ENCODE measurements around the gene DPYD.

Gene DPYD

DNA sequence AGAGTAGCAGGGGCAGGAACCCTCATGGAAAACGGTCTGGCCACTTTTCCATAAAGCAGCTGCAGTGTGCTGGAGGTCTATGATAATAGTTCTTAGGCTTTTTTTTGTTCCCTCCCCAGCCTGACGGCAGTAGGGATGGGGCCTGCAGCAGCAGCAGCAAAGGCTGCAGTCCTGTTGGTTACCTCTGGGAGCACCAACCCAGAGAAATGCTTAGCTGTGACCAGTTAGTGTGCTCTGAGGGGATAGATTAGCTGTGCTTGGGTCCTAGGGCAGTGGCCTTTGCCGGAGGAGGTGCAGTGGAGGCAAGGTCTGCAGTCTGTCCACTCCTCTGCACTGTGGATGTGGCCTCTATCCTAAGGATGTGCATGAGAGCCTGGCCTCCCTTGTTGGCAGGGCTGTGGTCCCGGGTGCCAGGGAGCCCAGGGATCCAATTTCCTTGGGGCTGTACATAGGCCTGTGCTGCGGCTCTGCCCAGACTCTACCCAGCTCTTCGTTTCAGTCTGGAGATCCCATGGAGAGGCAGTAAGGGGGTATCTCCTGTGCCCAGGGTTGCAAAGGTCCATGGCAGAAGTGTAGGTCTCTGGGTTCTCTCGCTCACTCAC lies 876.6 kb downstream of the DPYD start:
- Histone ChIP-seq H4K8ac (ENCODE audit: low read depth, low read length) (no peak overlapping the region), H3K27ac (replicated peaks; ENCODE audit: low read length) (no peak overlapping the region), H3K18ac (ENCODE audit: low read length) (no peak overlapping the region), H3K27me3 (ENCODE audit: control insufficient read depth in 3 of 3, insufficient read depth in 3 of 3, low read depth in 1 of 3, low read length in 3 of 3) (no peaks in the 10 kb centered on the region), H2AK5ac (ENCODE audit: low read depth, low read length) (no peak overlapping the region), H2BK5ac (ENCODE audit: low read length) (no peak overlapping the region), H2BK12ac (ENCODE audit: low read length) (no peak overlapping the region), H2BK15ac (ENCODE audit: low read length) (no peak overlapping the region), H3K9ac (ENCODE audit: low read depth, low read length, poor library complexity) (no peak overlapping the region), H3K23ac (ENCODE audit: low read depth, low read length, poor library complexity) (no peak overlapping the region), H3K4ac (ENCODE audit: low read length) (no peak overlapping the region), H3K14ac (ENCODE audit: low read length) (no peak overlapping the region), H3K4me2 (ENCODE audit: insufficient read depth, low read length, poor library complexity, severe bottlenecking) (no peak overlapping the region), H3K79me1 (ENCODE audit: low read depth, low read length) (no peaks in the 10 kb centered on the region), H2BK120ac (ENCODE audit: low read depth, low read length) (no peak overlapping the region), H3K4me1 (ENCODE audit: control insufficient read depth in 2 of 2, insufficient read depth in 1 of 2, low read depth in 1 of 2, low read length in 2 of 2) (no peaks in the 10 kb centered on the region), H3K36me3 (replicated peaks in 1 of 2; ENCODE audit: control insufficient read depth in 2 of 2, insufficient read depth in 2 of 2, low read length in 2 of 2) (no peaks in the 10 kb centered on the region), H2AFZ (ENCODE audit: low read length) (no peak overlapping the region), H3K9me3 (replicated peaks in 1 of 2; ENCODE audit: control insufficient read depth in 2 of 2, insufficient read depth in 1 of 2, low read depth in 1 of 2, low read length in 2 of 2) (peaks cover 5% of the 10 kb centered on the region in 2 donors), H4K91ac (ENCODE audit: low read depth, low read length, poor library complexity) (no peak overlapping the region), H3K4me3 (ENCODE audit: low read length in 2 of 2) (no peak overlapping the region)
- WGBS, 2 donors (ENCODE audit: extremely low coverage in 2 of 2, insufficient read length in 2 of 2, insufficient replicate concordance in 1 of 2): no CpG with 5 or more reads among the region's 7 CpGs
- no peak for DNase-seq (ENCODE audit: low spot score)

DNA sequence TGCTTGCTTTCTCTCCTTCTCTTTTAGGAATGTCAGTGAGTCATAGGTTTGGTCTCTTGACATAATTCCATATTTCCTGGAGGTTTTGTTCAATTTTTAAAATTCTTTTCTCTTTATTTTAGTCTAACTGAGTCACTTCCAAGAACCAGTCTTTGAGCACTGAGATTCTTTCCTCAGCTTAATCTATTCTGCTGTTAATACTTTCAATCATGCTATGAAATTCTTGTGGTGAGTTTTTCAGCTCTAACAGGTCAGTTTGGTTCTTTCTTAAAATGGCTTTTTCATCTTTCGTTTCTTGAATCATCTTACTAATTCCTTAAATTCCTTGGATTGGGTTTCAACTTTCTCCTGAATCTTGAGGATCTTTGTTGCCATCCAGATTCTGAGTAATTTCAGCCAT lies 878.3 kb downstream of the DPYD start:
- H4K8ac ChIP-seq (ENCODE audit: low read depth, low read length): no peak overlapping the region

GRCh38 chr1:97041026-97041425 lies 879.8 kb downstream of the DPYD start:
- Histone ChIP-seq H3K79me1 (ENCODE audit: low read depth, low read length) (no peaks in the 10 kb centered on the region), H3K4me1 (ENCODE audit: control insufficient read depth in 2 of 2, insufficient read depth in 1 of 2, low read depth in 1 of 2, low read length in 2 of 2) (no peaks in the 10 kb centered on the region), H4K8ac (ENCODE audit: low read depth, low read length) (no peak overlapping the region), H2AFZ (ENCODE audit: low read length) (no peak overlapping the region), H3K9ac (ENCODE audit: low read depth, low read length, poor library complexity) (no peak overlapping the region), H3K14ac (ENCODE audit: low read length) (no peak overlapping the region), H2BK12ac (ENCODE audit: low read length) (no peak overlapping the region), H3K18ac (ENCODE audit: low read length) (no peak overlapping the region), H3K23ac (ENCODE audit: low read depth, low read length, poor library complexity) (no peak overlapping the region), H3K27me3 (ENCODE audit: control insufficient read depth in 3 of 3, insufficient read depth in 3 of 3, low read depth in 1 of 3, low read length in 3 of 3) (no peaks in the 10 kb centered on the region), H3K36me3 (replicated peaks in 1 of 2; ENCODE audit: control insufficient read depth in 2 of 2, insufficient read depth in 2 of 2, low read length in 2 of 2) (no peaks in the 10 kb centered on the region), H3K4me2 (ENCODE audit: insufficient read depth, low read length, poor library complexity, severe bottlenecking) (no peak overlapping the region), H3K27ac (replicated peaks; ENCODE audit: low read length) (no peak overlapping the region), H2BK15ac (ENCODE audit: low read length) (no peak overlapping the region), H3K4ac (ENCODE audit: low read length) (no peak overlapping the region), H2AK5ac (ENCODE audit: low read depth, low read length) (no peak overlapping the region), H3K9me3 (replicated peaks in 1 of 2; ENCODE audit: control insufficient read depth in 2 of 2, insufficient read depth in 1 of 2, low read depth in 1 of 2, low read length in 2 of 2) (peaks cover 5% of the 10 kb centered on the region in 2 donors), H2BK5ac (ENCODE audit: low read length) (no peak overlapping the region), H2BK120ac (ENCODE audit: low read depth, low read length) (no peak overlapping the region), H4K91ac (ENCODE audit: low read depth, low read length, poor library complexity) (no peak overlapping the region), H3K4me3 (ENCODE audit: low read length in 2 of 2) (no peak overlapping the region)
- WGBS, 2 donors (ENCODE audit: extremely low coverage in 2 of 2, insufficient read length in 2 of 2, insufficient replicate concordance in 1 of 2): no CpG with 5 or more reads among the region's 2 CpGs
- DNase-seq (ENCODE audit: low spot score): no peak

More for the DNA sequence above, 878.3 kb downstream of the DPYD start:
- peaks cover 5% of the 10 kb centered on the region in 2 donors for H3K9me3 ChIP-seq (replicated peaks in 1 of 2; ENCODE audit: control insufficient read depth in 2 of 2, insufficient read depth in 1 of 2, low read depth in 1 of 2, low read length in 2 of 2)
- no peak overlapping the region for H2BK5ac ChIP-seq (ENCODE audit: low read length)
- no peaks in the 10 kb centered on the region for H3K4me1 ChIP-seq (ENCODE audit: control insufficient read depth in 2 of 2, insufficient read depth in 1 of 2, low read depth in 1 of 2, low read length in 2 of 2)
- H3K27ac ChIP-seq (replicated peaks; ENCODE audit: low read length): no peak overlapping the region
- H3K27me3 ChIP-seq (ENCODE audit: control insufficient read depth in 3 of 3, insufficient read depth in 3 of 3, low read depth in 1 of 3, low read length in 3 of 3): no peaks in the 10 kb centered on the region
- H3K4me2 ChIP-seq (ENCODE audit: insufficient read depth, low read length, poor library complexity, severe bottlenecking): no peak overlapping the region
- H2BK120ac ChIP-seq (ENCODE audit: low read depth, low read length): no peak overlapping the region
- WGBS, 2 donors (ENCODE audit: extremely low coverage in 2 of 2, insufficient read length in 2 of 2, insufficient replicate concordance in 1 of 2): no CpG with 5 or more reads among the region's 1 CpG
- H3K4ac ChIP-seq (ENCODE audit: low read length): no peak overlapping the region
- DNase-seq (ENCODE audit: low spot score): no peak
- no peak overlapping the region for H2BK12ac ChIP-seq (ENCODE audit: low read length)
- H3K79me1 ChIP-seq (ENCODE audit: low read depth, low read length): no peaks in the 10 kb centered on the region
- no peak overlapping the region for H3K14ac ChIP-seq (ENCODE audit: low read length)
- no peak overlapping the region for H3K4me3 ChIP-seq (ENCODE audit: low read length in 2 of 2)
- no peak overlapping the region for H3K23ac ChIP-seq (ENCODE audit: low read depth, low read length, poor library complexity)
- no peak overlapping the region for H2AFZ ChIP-seq (ENCODE audit: low read length)
- no peak overlapping the region for H2AK5ac ChIP-seq (ENCODE audit: low read depth, low read length)
- H3K18ac ChIP-seq (ENCODE audit: low read length): no peak overlapping the region
- no peak overlapping the region for H4K91ac ChIP-seq (ENCODE audit: low read depth, low read length, poor library complexity)
- no peaks in the 10 kb centered on the region for H3K36me3 ChIP-seq (replicated peaks in 1 of 2; ENCODE audit: control insufficient read depth in 2 of 2, insufficient read depth in 2 of 2, low read length in 2 of 2)
- H3K9ac ChIP-seq (ENCODE audit: low read depth, low read length, poor library complexity): no peak overlapping the region
- H2BK15ac ChIP-seq (ENCODE audit: low read length): no peak overlapping the region

- Histone ChIP-seq H2BK12ac (ENCODE audit: low read length) (no peak overlapping the region), H3K27ac (replicated peaks; ENCODE audit: low read length) (no peak overlapping the region), H3K36me3 (replicated peaks in 1 of 2; ENCODE audit: control insufficient read depth in 2 of 2, insufficient read depth in 2 of 2, low read length in 2 of 2) (no peaks in the 10 kb centered on the region), H3K79me1 (ENCODE audit: low read depth, low read length) (no peaks in the 10 kb centered on the region), H3K9ac (ENCODE audit: low read depth, low read length, poor library complexity) (no peak overlapping the region), H4K91ac (ENCODE audit: low read depth, low read length, poor library complexity) (no peak overlapping the region), H3K27me3 (ENCODE audit: control insufficient read depth in 3 of 3, insufficient read depth in 3 of 3, low read depth in 1 of 3, low read length in 3 of 3) (no peaks in the 10 kb centered on the region), H3K4me1 (ENCODE audit: control insufficient read depth in 2 of 2, insufficient read depth in 1 of 2, low read depth in 1 of 2, low read length in 2 of 2) (no peaks in the 10 kb centered on the region), H2AK5ac (ENCODE audit: low read depth, low read length) (no peak overlapping the region), H4K8ac (ENCODE audit: low read depth, low read length) (no peak overlapping the region), H3K9me3 (replicated peaks in 1 of 2; ENCODE audit: control insufficient read depth in 2 of 2, insufficient read depth in 1 of 2, low read depth in 1 of 2, low read length in 2 of 2) (peaks cover 2 to 3% of the 10 kb centered on the region in 2 donors), H3K14ac (ENCODE audit: low read length) (no peak overlapping the region), H3K4me3 (ENCODE audit: low read length in 2 of 2) (no peak overlapping the region), H3K4me2 (ENCODE audit: insufficient read depth, low read length, poor library complexity, severe bottlenecking) (no peak overlapping the region), H3K18ac (ENCODE audit: low read length) (no peak overlapping the region), H3K4ac (ENCODE audit: low read length) (no peak overlapping the region), H2BK120ac (ENCODE audit: low read depth, low read length) (no peak overlapping the region), H2BK15ac (ENCODE audit: low read length) (no peak overlapping the region), H2AFZ (ENCODE audit: low read length) (no peak overlapping the region), H2BK5ac (ENCODE audit: low read length) (no peak overlapping the region), H3K23ac (ENCODE audit: low read depth, low read length, poor library complexity) (no peak overlapping the region)
- DNase-seq (ENCODE audit: low spot score): no peak
- WGBS, 2 donors (ENCODE audit: extremely low coverage in 2 of 2, insufficient read length in 2 of 2, insufficient replicate concordance in 1 of 2): no CpG with 5 or more reads among the region's 4 CpGs
These were observed 882.4 kb downstream of the DPYD start for GRCh38 chr1:97038410-97038809.

All from neuronal stem cell (in vitro differentiated cells).